ENCODE data around the gene PTPRG. TPM values are rescaled to one million over a fixed set of nuclear protein-coding genes. Genes with fewer than 3 reads are reported as not detected.

The PTPRG gene
- total and polyA plus RNA-seq, 11 donors = 8.0 to 48.5 (median 35.4) TPM

DNA sequence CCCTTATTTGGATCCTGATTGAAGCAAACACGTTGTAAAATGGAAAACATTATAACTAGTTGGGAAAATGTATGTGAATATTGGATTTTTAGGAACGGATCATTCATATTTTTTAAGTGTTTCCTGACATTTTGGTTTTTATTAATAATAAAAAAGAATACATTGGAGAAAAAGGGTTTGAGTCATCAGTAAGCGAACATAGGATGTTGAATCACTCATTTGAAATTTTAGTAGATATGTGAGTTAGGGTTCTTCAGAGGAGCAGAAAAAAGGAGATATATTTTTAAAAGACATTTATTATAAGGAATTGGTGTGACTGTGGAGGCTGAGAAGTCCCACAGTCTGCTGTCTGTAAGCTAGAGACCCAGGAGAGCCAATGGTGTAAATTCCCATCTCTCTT, 258.5 kb downstream of the PTPRG start:
- H3K9me3 ChIP-seq = no peaks in the 10 kb centered on the region
- H3K27ac ChIP-seq = no peak overlapping the region
- 95 to 97% (median 97%) methylated on average over 3 of the region's 3 CpGs for WGBS, 4 donors
- intact Hi-C loops (cut with DNase I) = no loop called here
- peaks cover 0 to 36% (median 15%) of the 10 kb centered on the region in 12 donors for H3K4me1 ChIP-seq
- no peak overlapping the region for H3K4me3 ChIP-seq
- no peak for ATAC-seq
- no peak for DNase-seq
- no peak for TF ChIP-seq POLR2A (IDR thresholded peaks at IDR 0.05)
- TF ChIP-seq, protein P1, sequence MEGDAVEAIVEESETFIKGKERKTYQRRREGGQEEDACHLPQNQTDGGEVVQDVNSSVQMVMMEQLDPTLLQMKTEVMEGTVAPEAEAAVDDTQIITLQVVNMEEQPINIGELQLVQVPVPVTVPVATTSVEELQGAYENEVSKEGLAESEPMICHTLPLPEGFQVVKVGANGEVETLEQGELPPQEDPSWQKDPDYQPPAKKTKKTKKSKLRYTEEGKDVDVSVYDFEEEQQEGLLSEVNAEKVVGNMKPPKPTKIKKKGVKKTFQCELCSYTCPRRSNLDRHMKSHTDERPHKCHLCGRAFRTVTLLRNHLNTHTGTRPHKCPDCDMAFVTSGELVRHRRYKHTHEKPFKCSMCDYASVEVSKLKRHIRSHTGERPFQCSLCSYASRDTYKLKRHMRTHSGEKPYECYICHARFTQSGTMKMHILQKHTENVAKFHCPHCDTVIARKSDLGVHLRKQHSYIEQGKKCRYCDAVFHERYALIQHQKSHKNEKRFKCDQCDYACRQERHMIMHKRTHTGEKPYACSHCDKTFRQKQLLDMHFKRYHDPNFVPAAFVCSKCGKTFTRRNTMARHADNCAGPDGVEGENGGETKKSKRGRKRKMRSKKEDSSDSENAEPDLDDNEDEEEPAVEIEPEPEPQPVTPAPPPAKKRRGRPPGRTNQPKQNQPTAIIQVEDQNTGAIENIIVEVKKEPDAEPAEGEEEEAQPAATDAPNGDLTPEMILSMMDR (IDR thresholded peaks at IDR 0.05) = no peak
- H3K36me3 ChIP-seq = no peaks in the 10 kb centered on the region
- no peaks in the 10 kb centered on the region for H3K27me3 ChIP-seq

DNA sequence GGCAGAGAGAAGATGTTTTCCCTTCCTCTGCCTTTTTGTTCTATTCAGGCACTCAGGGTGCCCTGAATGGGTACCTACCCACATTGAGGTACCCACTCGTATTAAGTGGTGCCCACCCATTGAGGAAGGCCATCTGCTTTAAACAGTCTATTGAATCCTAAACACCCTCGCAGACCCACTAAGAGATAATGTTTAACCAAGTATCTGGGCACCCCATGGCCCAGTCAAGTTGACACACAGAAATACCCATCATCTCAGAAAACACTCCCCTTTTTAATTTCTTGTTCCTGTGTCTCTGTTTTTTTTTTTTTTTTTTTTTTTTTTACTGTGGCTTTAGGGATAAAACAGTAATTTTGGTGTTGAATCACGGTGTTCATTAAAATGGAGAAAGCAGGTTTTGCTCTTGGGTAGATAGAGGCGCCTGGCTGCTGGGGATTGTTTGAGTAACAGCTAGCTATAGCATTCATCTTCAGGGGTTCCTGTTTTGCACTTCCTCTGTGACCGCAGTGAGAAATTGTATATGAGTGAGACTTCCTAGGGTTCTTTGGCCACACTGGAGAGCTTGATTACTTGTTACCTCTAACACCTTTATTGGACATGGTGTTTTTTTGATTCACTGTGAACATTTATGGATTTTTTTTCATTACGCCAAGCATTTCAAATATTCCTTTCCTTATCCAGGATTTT, 259.1 kb downstream of the PTPRG start:
- DNase-seq (no peak), ATAC-seq (no peak)
- no peaks in the 10 kb centered on the region for H3K9me3 ChIP-seq
- H3K36me3 ChIP-seq = no peaks in the 10 kb centered on the region
- no peak overlapping the region for H3K27ac ChIP-seq
- WGBS, 4 donors = 86 to 95% (median 91%) methylated on average over 6 of the region's 6 CpGs
- intact Hi-C loops (cut with DNase I) = no loop called here
- H3K27me3 ChIP-seq = no peaks in the 10 kb centered on the region
- no peak for TF ChIP-seq POLR2A (IDR thresholded peaks at IDR 0.05)
- TF ChIP-seq, protein P1 (IDR thresholded peaks at IDR 0.05) = no peak
- peaks cover 0 to 33% (median 14%) of the 10 kb centered on the region in 12 donors for H3K4me1 ChIP-seq
- no peak overlapping the region for H3K4me3 ChIP-seq

DNA sequence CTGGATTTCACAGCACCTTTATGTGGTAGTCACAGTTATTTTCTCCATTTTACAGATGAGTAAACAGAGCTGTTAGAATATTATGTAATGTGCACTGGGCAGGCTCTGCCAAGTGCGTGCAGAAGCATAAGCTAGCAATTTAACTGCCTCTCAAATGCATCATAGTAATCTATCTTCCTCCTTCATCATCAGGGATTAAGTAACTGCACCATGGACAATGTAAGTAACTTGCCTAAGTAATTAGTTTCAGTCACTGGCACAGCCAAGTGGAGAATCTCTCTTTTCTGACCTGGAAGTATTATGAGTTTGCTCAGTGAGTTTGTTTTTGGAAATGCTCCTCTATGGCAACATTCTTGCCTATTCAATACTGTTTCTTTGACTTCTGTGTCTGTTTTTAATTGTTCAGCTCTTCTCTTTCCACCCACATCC, 260.5 kb downstream of the PTPRG start:
- H3K9me3 ChIP-seq = no peaks in the 10 kb centered on the region
- peaks cover 0 to 42% (median 14%) of the 10 kb centered on the region in 12 donors for H3K4me1 ChIP-seq
- TF ChIP-seq, protein P1 (IDR thresholded peaks at IDR 0.05) = no peak
- no peak for TF ChIP-seq POLR2A (IDR thresholded peaks at IDR 0.05)
- H3K27ac ChIP-seq = peak overlapping the region in 9 of 12 donors; percentile 8 to 62 (median 33)
- no peak overlapping the region for H3K4me3 ChIP-seq
- intact Hi-C loops (cut with DNase I) = no loop called here
- ATAC-seq = peak in 2 of 4 donors; percentile 11 to 28
- no peaks in the 10 kb centered on the region for H3K36me3 ChIP-seq
- 33 to 75% (median 53%) methylated on average over 1 of the region's 1 CpG for WGBS, 4 donors
- DNase-seq = no peak
- no peaks in the 10 kb centered on the region for H3K27me3 ChIP-seq

DNA sequence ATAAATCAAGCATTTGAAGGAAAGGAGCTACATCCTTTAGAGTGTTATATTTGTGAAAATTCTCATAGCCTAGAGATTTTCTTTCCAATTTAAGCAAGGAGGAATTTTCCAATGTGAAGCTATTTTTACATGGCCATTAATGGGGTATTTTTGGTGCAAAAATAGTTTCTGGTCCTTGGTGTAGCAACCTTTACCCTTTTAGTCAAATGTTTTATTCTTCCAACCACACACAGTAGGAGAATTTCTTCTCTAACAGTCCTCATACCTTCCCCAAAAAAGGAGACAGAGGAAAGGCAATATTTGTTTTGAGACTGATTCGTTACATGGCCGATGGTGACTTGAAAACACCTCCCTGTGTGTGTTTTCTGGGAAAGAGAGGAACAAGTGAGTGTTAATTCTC, 261.2 kb downstream of the PTPRG start:
- no peaks in the 10 kb centered on the region for H3K36me3 ChIP-seq
- TF ChIP-seq, protein P1 (IDR thresholded peaks at IDR 0.05) = no peak
- no peak for TF ChIP-seq POLR2A (IDR thresholded peaks at IDR 0.05)
- H3K4me1 ChIP-seq = peaks cover 0 to 46% (median 16%) of the 10 kb centered on the region in 12 donors
- H3K27me3 ChIP-seq = no peaks in the 10 kb centered on the region
- intact Hi-C loops (cut with DNase I) = no loop called here
- no peak for ATAC-seq
- H3K9me3 ChIP-seq = no peaks in the 10 kb centered on the region
- H3K27ac ChIP-seq = peak overlapping the region in 9 of 12 donors; percentile 8 to 62 (median 33)
- WGBS, 4 donors = 79 to 88% (median 84%) methylated on average over 2 of the region's 2 CpGs
- DNase-seq = no peak
- H3K4me3 ChIP-seq = no peak overlapping the region
